Transverse colon (tissue), 4 donors: ENCODE data around the gene RNF141. TPM values are rescaled to one million over a fixed set of nuclear protein-coding genes. Genes with fewer than 3 reads are reported as not detected.

Source experiments
- DNase-seq: peaks from one replicate; pipeline ENCODE4 v3.0.0-alpha.2; 2019
- H3K27ac ChIP-seq, 4 donors: fragments of 200-600 bp; sonication (generic); 2 replicates each; pipeline ENCODE4 v1.5.1; 2016 to 2018; ENCODE audit warnings: inconsistent platforms in 4 of 4
- H3K27me3 ChIP-seq: fragments of 200-600 bp; sonication (generic); 2 replicates; pipeline ENCODE4 v1.5.1; 2017; ENCODE audit warnings: inconsistent platforms
- H3K36me3 ChIP-seq, 4 donors: fragments of 200-600 bp; sonication (generic); 2 replicates each; pipeline ENCODE4 v1.5.1; 2017 to 2019; ENCODE audit warnings: inconsistent platforms in 4 of 4
- H3K4me1 ChIP-seq, 4 donors: fragments of 200-600 bp; sonication (generic); 2 replicates each; pipeline ENCODE4 v1.5.1; 2017 to 2020; ENCODE audit warnings: inconsistent platforms in 4 of 4
- H3K4me3 ChIP-seq, 4 donors: fragments of 200-600 bp; sonication (generic); 1 replicate in 1 of 4; 2 replicates in 3 of 4; pipeline versions ENCODE4 v1.5.1 to v1.6.1; 2017 to 2019; ENCODE audit warnings: inconsistent platforms in 4 of 4
- H3K9me3 ChIP-seq, 2 donors: fragments of 200-600 bp; sonication (generic); 2 replicates each; pipeline ENCODE4 v1.5.1; 2017 to 2019; ENCODE audit warnings: inconsistent platforms in 2 of 2
- CTCF ChIP-seq, 5 experiments: fragments of 200-600 bp in 3 of 5; fragments of 450-650 bp in 2 of 5; sonication (generic) in 3 of 5; IDR thresholded peaks; 1 replicate in 2 of 5; 2 replicates in 3 of 5; pipeline ENCODE4 v1.5.1; 2016 to 2017; ENCODE audit warnings: antibody characterized with exemption in 5 of 5, inconsistent platforms in 3 of 5, mild to moderate bottlenecking in 2 of 5, moderate library complexity in 1 of 5
- EP300 ChIP-seq: sonication (generic); formaldehyde crosslinking; IDR thresholded peaks from one replicate; pipeline ENCODE4 v1.6.1; 2017; ENCODE audit warnings: antibody characterized with exemption, low read depth
- POLR2A ChIP-seq: fragments of 450-650 bp; IDR thresholded peaks from one replicate; pipeline ENCODE4 v1.6.1; 2016; ENCODE audit warnings: antibody characterized with exemption, mild to moderate bottlenecking, moderate library complexity
- POLR2AphosphoS5 ChIP-seq, 3 donors: sonication (generic); formaldehyde crosslinking; IDR thresholded peaks; one replicate each; pipeline ENCODE4 v1.6.1; 2016; ENCODE audit warnings: antibody characterized with exemption in 3 of 3
- WGBS, 2 donors: methylation state at CpG; one replicate each; pipeline ENCODE4 v1.1.5; 2018; ENCODE audit warnings: low coverage in 1 of 2; 5-methylcytosine and 5-hydroxymethylcytosine counted together
- in situ Hi-C, 4 donors: fragments of 200-750 bp; cut with MboI; loops; one replicate each; pipeline versions ENCODE4 v1.15.0 to v1.15.1; 2017; ENCODE audit warnings: low sequenced_read_pairs in 3 of 4, low pct_ligation_motif_present in 1 of 4, low pct_unique_long_range_greater_than_20kb in 1 of 4
- intact Hi-C: fragments of 100-400 bp; cut with DNase I; formaldehyde crosslinking; loops from one replicate; pipeline ENCODE4 v1.15.1; 2023; ENCODE audit warnings: low total_unique reads
- total RNA-seq, 4 donors: library from RNA; depleted of rRNA; stranded (reverse); fragments of >200 nt; gene quantifications; one replicate each; pipeline ENCODE4 v1.1.0, GENCODE V29; 2016

The RNF141 gene
- total RNA-seq, 4 donors from 2014 or later, result 13.1 to 31.4 (median 22.3) TPM

- TF ChIP-seq EP300 (no peak), CTCF (IDR thresholded peaks at IDR 0.05) (no peak), POLR2A (no peak), POLR2AphosphoS5 (IDR thresholded peaks at IDR 0.05) (no peak)
- intact Hi-C loops (no loop called here), in situ Hi-C loops (no loop called here)
- DNase-seq, result no peak
- Histone ChIP-seq H3K4me1 (peaks cover 0 to 17% (median 15%) of the 10 kb centered on the region in 4 donors), H3K36me3 (no peaks in the 10 kb centered on the region), H3K27me3 (no peaks in the 10 kb centered on the region), H3K27ac (no peak overlapping the region), H3K9me3 (no peaks in the 10 kb centered on the region), H3K4me3 (no peak overlapping the region)
- WGBS, 2 donors, result 94% methylated on average over 10 of the region's 10 CpGs; no CpG with 5 or more reads in 1 of the 2 donors
Observed at GRCh38 chr11:10486161-10486840, 54.7 kb downstream of the RNF141 start.

GRCh38 chr11:10485646-10486045, 55.3 kb downstream of the RNF141 start:
- H3K27me3 ChIP-seq, result no peaks in the 10 kb centered on the region
- H3K4me1 ChIP-seq, result peaks cover 0 to 17% (median 9%) of the 10 kb centered on the region in 4 donors
- WGBS, 2 donors, result 100% methylated on average over 1 of the region's 2 CpGs; no CpG with 5 or more reads in 1 of the 2 donors
- DNase-seq, result no peak
- H3K4me3 ChIP-seq, result no peak overlapping the region
- no peaks in the 10 kb centered on the region for H3K9me3 ChIP-seq
- in situ Hi-C loops, result no loop called here
- no peak for TF ChIP-seq CTCF (IDR thresholded peaks at IDR 0.05)
- no peak for TF ChIP-seq POLR2AphosphoS5 (IDR thresholded peaks at IDR 0.05)
- TF ChIP-seq POLR2A, result no peak
- no peak for TF ChIP-seq EP300
- intact Hi-C loops, result no loop called here
- no peaks in the 10 kb centered on the region for H3K36me3 ChIP-seq
- H3K27ac ChIP-seq, result no peak overlapping the region

GRCh38 chr11:10484461-10485180, 56.4 kb downstream of the RNF141 start:
- intact Hi-C loops (no loop called here), in situ Hi-C loops (no loop called here)
- no peaks in the 10 kb centered on the region for H3K9me3 ChIP-seq
- H3K27me3 ChIP-seq, result no peaks in the 10 kb centered on the region
- no peak overlapping the region for H3K4me3 ChIP-seq
- peaks cover 0 to 10% (median 5%) of the 10 kb centered on the region in 4 donors for H3K4me1 ChIP-seq
- TF ChIP-seq POLR2A, result no peak
- no peaks in the 10 kb centered on the region for H3K36me3 ChIP-seq
- H3K27ac ChIP-seq, result no peak overlapping the region
- 85 to 91% methylated on average over 9 to 16 of the region's 16 CpGs for WGBS, 2 donors
- no peak for DNase-seq

- in situ Hi-C loops, result no loop called here
- no peak for DNase-seq
- intact Hi-C loops, result no loop called here
- no peak overlapping the region for H3K4me3 ChIP-seq
- TF ChIP-seq POLR2A, result no peak
- TF ChIP-seq CTCF (IDR thresholded peaks at IDR 0.05), result no peak
- H3K9me3 ChIP-seq, result no peaks in the 10 kb centered on the region
- H3K27me3 ChIP-seq, result no peaks in the 10 kb centered on the region
- H3K36me3 ChIP-seq, result no peaks in the 10 kb centered on the region
- WGBS, 2 donors, result 62% methylated on average over 3 of the region's 3 CpGs; no CpG with 5 or more reads in 1 of the 2 donors
- H3K27ac ChIP-seq, result no peak overlapping the region
- H3K4me1 ChIP-seq, result peaks cover 0 to 6% (median under 1%) of the 10 kb centered on the region in 4 donors
Observed at GRCh38 chr11:10483584-10483983, 57.4 kb downstream of the RNF141 start.
